ENCODE measurements around the gene PLB1.

Gene PLB1

DNA sequence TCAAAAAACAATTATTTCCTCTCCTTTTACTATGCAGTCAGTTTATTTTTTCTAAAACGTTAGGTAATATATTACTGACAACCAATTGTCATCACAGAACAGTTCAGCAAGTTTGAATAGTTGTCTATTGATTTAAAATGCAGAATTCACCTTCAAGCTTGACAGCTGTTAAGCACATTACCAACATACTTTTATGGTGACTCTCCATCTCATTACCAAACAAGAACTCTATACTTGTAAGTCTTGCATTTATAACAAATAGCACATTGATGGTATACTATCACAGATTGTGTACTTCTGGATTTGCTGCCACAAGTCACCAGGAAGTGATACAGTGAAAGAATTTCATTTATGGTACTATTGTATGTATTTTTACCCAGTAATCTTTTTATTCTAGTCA lies 156.4 kb downstream of the PLB1 start:
- no peak overlapping the region for H3K4me3 ChIP-seq
- H3K9ac ChIP-seq (ENCODE audit: insufficient read length): no peak overlapping the region
- DNase-seq (ENCODE audit: low read depth, low spot score): no peak
- TF ChIP-seq EZH2 (IDR thresholded peaks at IDR 0.05): no peak
- TF ChIP-seq FOXP2 (optimal IDR thresholded peaks at IDR 0.05; ENCODE audit: control extremely low read depth, extremely low read length, insufficient read depth): no peak
- TF ChIP-seq POLR2AphosphoS5 (IDR thresholded peaks at IDR 0.05; ENCODE audit: borderline replicate concordance, low read depth, low read length): no peak
- no peak overlapping the region for H3K27ac ChIP-seq
- H3K36me3 ChIP-seq (ENCODE audit: insufficient read depth, low read length): no peaks in the 10 kb centered on the region
- H3K9me3 ChIP-seq (ENCODE audit: low read depth, low read length): no peaks in the 10 kb centered on the region

DNA sequence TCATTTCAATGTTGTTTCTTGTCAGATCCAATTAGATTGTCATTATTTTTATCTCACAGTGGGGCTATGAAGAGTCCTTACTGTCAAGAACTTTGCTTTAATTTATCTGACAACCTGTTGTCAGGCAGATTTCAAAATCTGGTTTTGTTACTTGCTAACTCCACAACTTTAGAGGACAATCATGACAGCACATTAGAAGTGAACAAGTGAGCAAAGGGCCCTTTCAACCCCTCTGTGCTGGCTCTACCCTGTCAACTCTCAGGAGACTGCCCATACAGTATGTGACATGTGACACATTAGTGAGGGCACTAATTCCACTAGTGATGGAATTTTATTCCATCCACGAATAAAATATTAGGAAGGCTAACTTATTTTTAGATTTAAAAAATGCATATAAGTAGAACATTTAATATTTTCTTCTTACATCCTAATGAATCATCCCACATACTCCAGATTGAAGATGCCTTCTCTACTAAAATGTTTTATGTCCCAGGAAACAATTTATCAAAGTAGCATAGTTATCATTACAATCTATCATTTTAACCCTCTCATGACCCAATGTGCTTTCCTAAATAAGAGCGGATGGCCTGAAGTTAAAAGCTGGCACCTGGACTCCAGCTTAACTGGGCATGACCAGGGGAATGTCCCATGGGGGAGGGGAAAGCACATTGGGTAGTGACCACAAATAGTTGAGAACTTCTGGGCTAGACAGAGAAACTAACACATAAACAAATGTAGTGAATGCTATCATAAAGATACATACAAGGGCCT lies 158.2 kb downstream of the PLB1 start:
- H3K9ac ChIP-seq (ENCODE audit: insufficient read length): no peak overlapping the region
- no peak overlapping the region for H3K27ac ChIP-seq
- H3K9me3 ChIP-seq (ENCODE audit: low read depth, low read length): no peaks in the 10 kb centered on the region
- DNase-seq (ENCODE audit: low read depth, low spot score): no peak
- H3K4me3 ChIP-seq: no peak overlapping the region
- TF ChIP-seq EZH2 (IDR thresholded peaks at IDR 0.05) (no peak), FOXP2 (optimal IDR thresholded peaks at IDR 0.05; ENCODE audit: control extremely low read depth, extremely low read length, insufficient read depth) (no peak), POLR2AphosphoS5 (IDR thresholded peaks at IDR 0.05; ENCODE audit: borderline replicate concordance, low read depth, low read length) (no peak)
- no peaks in the 10 kb centered on the region for H3K36me3 ChIP-seq (ENCODE audit: insufficient read depth, low read length)

DNA sequence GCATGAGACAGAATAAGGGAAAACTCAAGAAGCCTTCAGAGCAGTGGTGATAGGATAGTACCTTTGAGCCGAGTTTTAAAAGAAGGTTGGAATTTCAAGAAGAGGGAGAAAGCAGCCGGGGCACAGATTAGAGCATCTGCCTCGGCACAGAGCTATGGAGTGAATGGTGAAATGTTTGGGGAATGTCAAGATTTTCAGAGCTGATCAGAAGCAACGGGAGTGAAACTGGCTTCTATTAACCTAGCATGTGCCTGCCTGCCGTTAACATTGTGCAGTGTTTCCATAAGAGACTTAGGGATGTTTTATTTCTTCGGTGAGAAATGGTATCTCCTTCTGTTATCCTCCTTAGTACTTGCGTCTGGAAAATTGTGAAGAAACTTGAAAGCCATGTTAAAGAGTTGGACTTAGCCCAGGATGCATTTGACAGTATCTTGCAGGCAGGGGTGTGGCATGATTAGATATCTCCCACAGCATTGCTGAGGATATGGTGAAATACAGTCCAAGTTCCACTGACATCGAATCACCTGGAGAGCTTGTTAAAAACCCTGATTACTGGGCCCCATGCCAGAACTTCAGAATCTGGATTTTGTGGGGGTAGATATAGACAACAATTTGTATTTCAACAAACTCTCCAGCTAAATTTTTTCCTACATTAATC lies 158.9 kb downstream of the PLB1 start:
- no peak overlapping the region for H3K9ac ChIP-seq (ENCODE audit: insufficient read length)
- no peak for DNase-seq (ENCODE audit: low read depth, low spot score)
- no peak for TF ChIP-seq EZH2 (IDR thresholded peaks at IDR 0.05)
- no peak for TF ChIP-seq FOXP2 (optimal IDR thresholded peaks at IDR 0.05; ENCODE audit: control extremely low read depth, extremely low read length, insufficient read depth)
- no peak for TF ChIP-seq POLR2AphosphoS5 (IDR thresholded peaks at IDR 0.05; ENCODE audit: borderline replicate concordance, low read depth, low read length)
- no peaks in the 10 kb centered on the region for H3K36me3 ChIP-seq (ENCODE audit: insufficient read depth, low read length)
- H3K9me3 ChIP-seq (ENCODE audit: low read depth, low read length): no peaks in the 10 kb centered on the region
- H3K27ac ChIP-seq: no peak overlapping the region
- H3K4me3 ChIP-seq: no peak overlapping the region

DNA sequence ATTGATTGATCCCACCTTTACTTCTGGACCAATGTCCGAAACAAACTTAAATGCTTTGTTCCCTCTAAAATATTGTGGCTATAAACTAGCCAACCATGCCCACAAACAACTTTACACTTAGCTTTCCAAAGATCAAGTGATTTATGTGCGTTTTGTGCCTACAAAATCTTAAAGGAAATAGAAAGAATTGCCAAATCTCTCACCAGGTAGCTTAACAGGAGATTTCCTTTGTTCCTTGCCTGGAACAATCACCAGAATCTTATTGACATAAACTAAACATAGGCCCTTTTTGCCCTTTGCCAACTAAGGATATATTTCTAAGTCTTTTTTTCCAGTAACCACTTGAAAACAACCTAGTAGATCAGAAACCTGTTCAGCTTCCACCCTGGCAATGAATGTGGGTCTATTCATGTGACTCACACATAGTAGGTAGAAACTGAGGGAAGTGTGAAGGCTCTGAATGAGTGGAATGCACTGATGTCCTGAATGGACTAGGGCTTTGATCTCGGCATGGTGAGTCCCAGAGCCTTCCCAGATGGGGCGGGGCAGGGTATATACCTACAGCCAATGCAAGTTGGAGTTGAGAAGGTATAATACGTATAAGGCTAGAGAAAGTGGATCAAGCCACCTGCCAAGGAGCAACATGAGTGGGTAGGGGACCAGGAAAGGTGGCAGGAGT lies 161.2 kb downstream of the PLB1 start:
- no peak for DNase-seq (ENCODE audit: low read depth, low spot score)
- TF ChIP-seq FOXP2 (optimal IDR thresholded peaks at IDR 0.05; ENCODE audit: control extremely low read depth, extremely low read length, insufficient read depth): no peak
- TF ChIP-seq POLR2AphosphoS5 (IDR thresholded peaks at IDR 0.05; ENCODE audit: borderline replicate concordance, low read depth, low read length): no peak
- TF ChIP-seq EZH2 (IDR thresholded peaks at IDR 0.05): no peak
- Histone ChIP-seq H3K36me3 (ENCODE audit: insufficient read depth, low read length) (no peaks in the 10 kb centered on the region), H3K27ac (no peak overlapping the region), H3K9me3 (ENCODE audit: low read depth, low read length) (no peaks in the 10 kb centered on the region), H3K4me3 (no peak overlapping the region), H3K9ac (ENCODE audit: insufficient read length) (no peak overlapping the region)

DNA sequence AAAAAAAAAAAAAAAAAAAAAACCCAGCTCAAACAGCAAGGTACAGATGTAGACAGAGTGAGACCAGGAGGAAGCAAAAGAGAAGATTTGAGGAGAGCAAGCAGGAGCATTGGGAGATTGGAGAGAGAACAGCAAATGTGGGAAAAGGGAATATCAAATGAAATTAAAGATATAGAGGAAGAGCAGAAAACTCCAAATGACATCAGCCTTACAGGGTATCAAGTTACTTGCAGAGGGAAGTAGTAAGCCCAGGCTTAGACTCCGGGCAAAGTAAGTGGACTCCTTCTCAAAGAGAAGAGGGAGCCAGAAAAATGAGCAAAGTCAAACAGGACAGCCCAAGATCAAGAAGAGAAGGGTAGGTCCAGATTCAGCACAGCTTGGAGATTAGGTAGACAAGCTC lies 162.5 kb downstream of the PLB1 start:
- Histone ChIP-seq H3K4me3 (no peak overlapping the region), H3K27ac (no peak overlapping the region), H3K36me3 (ENCODE audit: insufficient read depth, low read length) (no peaks in the 10 kb centered on the region), H3K9me3 (ENCODE audit: low read depth, low read length) (no peaks in the 10 kb centered on the region), H3K9ac (ENCODE audit: insufficient read length) (no peak overlapping the region)
- DNase-seq (ENCODE audit: low read depth, low spot score): no peak
- no peak for TF ChIP-seq EZH2 (IDR thresholded peaks at IDR 0.05)
- no peak for TF ChIP-seq FOXP2 (optimal IDR thresholded peaks at IDR 0.05; ENCODE audit: control extremely low read depth, extremely low read length, insufficient read depth)
- TF ChIP-seq POLR2AphosphoS5 (IDR thresholded peaks at IDR 0.05; ENCODE audit: borderline replicate concordance, low read depth, low read length): no peak

DNA sequence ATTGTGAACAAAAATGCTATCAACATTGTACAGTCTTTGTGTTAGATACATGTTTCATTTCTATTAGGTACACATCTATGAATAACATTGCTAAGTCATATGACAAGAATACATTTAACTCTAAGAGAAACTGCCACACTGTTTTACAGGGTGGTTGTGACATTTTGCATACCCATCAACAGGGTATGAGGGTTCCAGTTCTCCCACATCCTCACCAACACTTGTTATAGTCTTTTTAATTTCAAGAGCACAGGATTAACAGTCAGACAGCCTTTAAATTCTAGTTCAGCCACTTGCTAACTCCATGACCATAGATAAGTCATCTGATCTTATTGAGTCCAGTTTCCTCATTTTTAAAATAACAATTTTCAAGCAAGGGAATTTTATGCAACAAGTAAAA lies 163.3 kb downstream of the PLB1 start:
- TF ChIP-seq POLR2AphosphoS5 (IDR thresholded peaks at IDR 0.05; ENCODE audit: borderline replicate concordance, low read depth, low read length): no peak
- no peak for TF ChIP-seq FOXP2 (optimal IDR thresholded peaks at IDR 0.05; ENCODE audit: control extremely low read depth, extremely low read length, insufficient read depth)
- no peak for TF ChIP-seq EZH2 (IDR thresholded peaks at IDR 0.05)
- no peak for DNase-seq (ENCODE audit: low read depth, low spot score)
- Histone ChIP-seq H3K36me3 (ENCODE audit: insufficient read depth, low read length) (no peaks in the 10 kb centered on the region), H3K9ac (ENCODE audit: insufficient read length) (no peak overlapping the region), H3K27ac (no peak overlapping the region), H3K4me3 (no peak overlapping the region), H3K9me3 (ENCODE audit: low read depth, low read length) (no peaks in the 10 kb centered on the region)

DNA sequence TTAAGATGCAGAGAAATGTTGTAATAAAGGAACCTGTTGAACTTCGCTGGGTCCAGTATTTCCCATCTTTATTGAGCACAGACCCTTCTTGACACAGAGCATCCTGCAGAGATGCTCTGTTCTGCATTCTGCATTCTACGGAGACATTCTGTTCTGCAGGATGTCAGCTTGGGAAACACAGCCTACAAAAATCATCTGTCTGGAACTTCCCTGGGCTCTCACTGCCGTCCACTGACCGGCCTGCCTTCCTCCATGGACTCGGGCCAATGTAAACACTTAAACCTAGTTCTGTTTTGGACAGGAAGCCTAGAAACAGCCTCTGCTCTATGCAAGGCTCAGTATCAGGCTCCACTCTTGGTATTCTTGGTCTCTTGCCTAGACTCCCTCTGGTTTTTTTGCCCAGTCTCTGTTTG lies 165.7 kb downstream of the PLB1 start:
- H3K4me3 ChIP-seq: no peak overlapping the region
- no peak for DNase-seq (ENCODE audit: low read depth, low spot score)
- H3K9ac ChIP-seq (ENCODE audit: insufficient read length): no peak overlapping the region
- H3K9me3 ChIP-seq (ENCODE audit: low read depth, low read length): no peaks in the 10 kb centered on the region
- no peak for TF ChIP-seq FOXP2 (optimal IDR thresholded peaks at IDR 0.05; ENCODE audit: control extremely low read depth, extremely low read length, insufficient read depth)
- no peak for TF ChIP-seq POLR2AphosphoS5 (IDR thresholded peaks at IDR 0.05; ENCODE audit: borderline replicate concordance, low read depth, low read length)
- no peak for TF ChIP-seq EZH2 (IDR thresholded peaks at IDR 0.05)
- H3K27ac ChIP-seq: no peak overlapping the region
- no peaks in the 10 kb centered on the region for H3K36me3 ChIP-seq (ENCODE audit: insufficient read depth, low read length)

DNA sequence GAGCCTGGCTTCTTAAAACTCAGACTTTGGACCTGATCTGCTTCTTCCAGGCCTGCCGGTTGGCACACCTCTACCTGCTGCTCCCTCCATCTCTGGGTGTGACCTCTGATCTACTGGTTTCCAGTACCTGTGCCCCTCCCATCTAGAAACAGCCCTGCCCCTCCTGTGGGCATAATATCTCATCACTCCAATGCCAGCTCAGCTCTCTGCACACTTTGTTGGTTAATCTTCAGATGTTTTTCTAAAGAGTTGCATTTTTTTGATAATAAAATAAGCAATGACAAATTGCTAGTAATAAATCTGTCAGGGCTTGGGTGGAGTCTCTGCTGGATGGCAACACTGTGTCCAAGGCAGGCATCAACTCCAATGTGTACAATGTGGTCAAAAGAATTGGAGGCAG lies 166.2 kb downstream of the PLB1 start:
- no peak for TF ChIP-seq FOXP2 (optimal IDR thresholded peaks at IDR 0.05; ENCODE audit: control extremely low read depth, extremely low read length, insufficient read depth)
- TF ChIP-seq EZH2 (IDR thresholded peaks at IDR 0.05): no peak
- TF ChIP-seq POLR2AphosphoS5 (IDR thresholded peaks at IDR 0.05; ENCODE audit: borderline replicate concordance, low read depth, low read length): no peak
- Histone ChIP-seq H3K36me3 (ENCODE audit: insufficient read depth, low read length) (no peaks in the 10 kb centered on the region), H3K27ac (no peak overlapping the region), H3K9ac (ENCODE audit: insufficient read length) (no peak overlapping the region), H3K4me3 (no peak overlapping the region), H3K9me3 (ENCODE audit: low read depth, low read length) (no peaks in the 10 kb centered on the region)
- no peak for DNase-seq (ENCODE audit: low read depth, low spot score)
